B cell (primary cell): ENCODE data around the gene CXADR. TPM values are rescaled to one million over a fixed set of nuclear protein-coding genes. Genes with fewer than 3 reads are reported as not detected.

Experiments used
- ATAC-seq: fragments of 200-7000 bp; cut with Tn5 transposase; one replicate; pipeline ENCODE4 v1.10.0; 2021; ENCODE audit warnings: low read depth, mild to moderate bottlenecking, moderate number of reproducible peaks, moderate library complexity
- CTCF ChIA-PET: fragments of 350-600 bp; sonication (Branson Sonifier 250); formaldehyde crosslinking; loops from one replicate; lab custom pipeline; 2021; ENCODE audit warnings: antibody characterized with exemption, inconsistent platforms; lab: Charles Lee
- POLR2A ChIA-PET: fragments of 350-600 bp; sonication (Branson Sonifier 250); formaldehyde crosslinking; loops from one replicate; lab custom pipeline; 2021; ENCODE audit warnings: antibody characterized with exemption; lab: Charles Lee
- DNase-seq: peaks from one replicate; pipeline ENCODE4 v3.0.0; 2013
- H2AFZ ChIP-seq: 2 replicates; pipeline ENCODE4 v1.6.1; 2012; ENCODE audit warnings: mild to moderate bottlenecking, low read depth, low read length; ENCODE audit not compliant: insufficient read depth, poor library complexity, severe bottlenecking
- H3K27ac ChIP-seq, 2 donors: 1 replicate in 1 of 2; 2 replicates in 1 of 2; pipeline ENCODE4 v1.5.1; 2012 to 2013; ENCODE audit warnings: low read length in 2 of 2, mild to moderate bottlenecking in 2 of 2, moderate library complexity in 1 of 2
- H3K27me3 ChIP-seq, 4 experiments: fragments of 200-600 bp in 1 of 4; sonication (generic) in 1 of 4; replicated peaks in 1 of 4; 1 replicate in 2 of 4; 2 replicates in 2 of 4; pipeline versions ENCODE4 v1.6.1 to v1.7.0; 2013 to 2016; ENCODE audit warnings: low read length in 3 of 4, mild to moderate bottlenecking in 2 of 4, mixed read lengths in 1 of 4, moderate library complexity in 1 of 4; ENCODE audit not compliant: insufficient read depth in 4 of 4, control insufficient read depth in 3 of 4; ENCODE audit errors: control extremely low read depth in 1 of 4
- H3K36me3 ChIP-seq, 2 experiments: replicated peaks in 1 of 2; 1 replicate in 1 of 2; 2 replicates in 1 of 2; pipeline versions ENCODE4 v1.6.1 to v1.7.1; 2013; ENCODE audit warnings: low read length in 1 of 2; ENCODE audit not compliant: insufficient read depth in 2 of 2, control insufficient read depth in 1 of 2; ENCODE audit errors: control extremely low read depth in 1 of 2, extremely low read depth in 1 of 2
- H3K4me1 ChIP-seq, 2 donors: fragments of 200-600 bp in 1 of 2; sonication (generic) in 1 of 2; 1 replicate in 1 of 2; 2 replicates in 1 of 2; pipeline versions ENCODE4 v1.5.1 to v1.6.1; 2013 to 2017; ENCODE audit warnings: low read length in 2 of 2; ENCODE audit not compliant: control insufficient read depth in 2 of 2, insufficient read depth in 2 of 2
- H3K4me2 ChIP-seq: replicated peaks from 2 replicates; pipeline ENCODE3; 2012; ENCODE audit warnings: mild to moderate bottlenecking, low read depth, low read length; ENCODE audit not compliant: poor library complexity, severe bottlenecking
- H3K4me3 ChIP-seq, 5 experiments: fragments of 200-600 bp in 1 of 5; sonication (generic) in 1 of 5; 1 replicate in 3 of 5; 2 replicates in 2 of 5; pipeline versions ENCODE4 v1.5.1 to v1.7.0; 2011 to 2016; ENCODE audit warnings: low read length in 4 of 5, mild to moderate bottlenecking in 4 of 5, low read depth in 2 of 5, control low read depth in 1 of 5, moderate library complexity in 1 of 5; ENCODE audit not compliant: insufficient read depth in 1 of 5; ENCODE audit errors: control extremely low read depth in 1 of 5, extremely low read depth in 1 of 5
- H3K79me2 ChIP-seq: fragments of 200-600 bp; sonication (generic); one replicate; pipeline ENCODE4 v1.6.0; 2016; ENCODE audit warnings: low read length; ENCODE audit not compliant: control insufficient read depth, insufficient read depth
- H3K9ac ChIP-seq: fragments of 200-600 bp; sonication (generic); 2 replicates; pipeline ENCODE4 v1.6.1; 2017; ENCODE audit warnings: mild to moderate bottlenecking, low read length, moderate library complexity
- H3K9me3 ChIP-seq, 3 donors: one replicate each; pipeline versions ENCODE4 v1.6.1 to v1.7.1; 2013; ENCODE audit warnings: low read length in 2 of 3; ENCODE audit not compliant: control insufficient read depth in 2 of 3, insufficient read depth in 1 of 3; ENCODE audit errors: control extremely low read depth in 1 of 3
- H4K20me1 ChIP-seq: 2 replicates; pipeline ENCODE4 v1.6.0; 2012; ENCODE audit warnings: mild to moderate bottlenecking, low read length; ENCODE audit not compliant: insufficient read depth, control insufficient read depth, poor library complexity, severe bottlenecking
- H3K27ac Mint-ChIP-seq: one replicate; pipeline ENCODE4 v1.8.0; 2021; ENCODE audit warnings: mixed read lengths
- H3K27me3 Mint-ChIP-seq: one replicate; pipeline ENCODE4 v1.8.0; 2021; ENCODE audit warnings: mixed read lengths
- H3K4me1 Mint-ChIP-seq: one replicate; pipeline ENCODE4 v1.8.0; 2021; ENCODE audit warnings: mixed read lengths
- H3K4me3 Mint-ChIP-seq: one replicate; pipeline ENCODE4 v1.8.0; 2021; ENCODE audit warnings: mixed read lengths
- H3K9me3 Mint-ChIP-seq: one replicate; pipeline ENCODE4 v1.8.0; 2022; ENCODE audit warnings: mixed read lengths; ENCODE audit not compliant: insufficient read depth
- CTCF ChIP-seq: fragments of 200-600 bp; IDR thresholded peaks from one replicate; pipeline ENCODE4 v1.8.0; 2022; ENCODE audit warnings: antibody characterized with exemption, mild to moderate bottlenecking
- EZH2 ChIP-seq: IDR thresholded peaks from 2 replicates; pipeline ENCODE4 v1.6.1; 2012; ENCODE audit warnings: borderline replicate concordance, low read depth, mild to moderate bottlenecking, moderate library complexity, low read length; ENCODE audit not compliant: insufficient read depth, poor library complexity, severe bottlenecking
- WGBS: methylation state at CpG from one replicate; pipeline ENCODE4 v1.1.5; 2013; ENCODE audit warnings: missing lambda C conversion rate; ENCODE audit not compliant: insufficient coverage; 5-methylcytosine and 5-hydroxymethylcytosine counted together
- intact Hi-C: fragments of 100-400 bp; cut with micrococcal nuclease; formaldehyde crosslinking; loops from one replicate; pipeline ENCODE4 v1.10.0; 2022
- polyA plus RNA-seq: library from polyadenylated mRNA; depleted of rRNA; stranded (reverse); fragments of >200 nt; gene quantifications from 2 replicates; pipeline ENCODE4 v1.2.3, GENCODE V29; 2012
- total RNA-seq, 2 donors: library from RNA; stranded (reverse); fragments of 120-200 nt in 1 of 2; gene quantifications; 1 replicate in 1 of 2; 2 replicates in 1 of 2; pipeline versions ENCODE4 v1.2.3 to v1.2.4, GENCODE V29; 2013 to 2022

Gene CXADR
- total and polyA plus RNA-seq, 2 donors (not counting 1 experiment from before 2014, with no cell fraction given) = not detected

DNA sequence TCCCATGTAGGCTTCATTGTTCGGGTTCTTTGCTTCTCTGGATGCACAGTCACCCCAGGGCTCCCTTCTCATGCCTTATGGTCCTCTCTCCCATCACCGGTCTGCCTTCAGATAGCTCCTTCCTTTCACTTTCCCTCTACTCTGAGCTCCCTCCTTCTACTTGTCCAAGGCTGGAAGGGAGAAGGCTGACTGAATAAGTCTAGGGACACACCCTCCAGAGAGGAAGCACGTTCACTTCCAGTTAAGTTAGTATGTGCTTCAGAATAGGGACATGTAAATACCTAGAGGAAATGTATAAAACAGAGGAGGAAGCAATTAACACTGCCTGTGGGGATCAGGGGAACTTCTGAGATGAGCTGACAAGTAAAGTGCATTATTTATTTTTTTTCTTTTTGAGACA, 23.5 kb downstream of the CXADR start:
- ATAC-seq (no peak), DNase-seq (no peak)
- Histone ChIP-seq H3K79me2 (no peaks in the 10 kb centered on the region), H4K20me1 (no peaks in the 10 kb centered on the region), H3K27me3 (no peaks in the 10 kb centered on the region), H2AFZ (no peak overlapping the region), H3K36me3 (no peaks in the 10 kb centered on the region), H3K9ac (no peak overlapping the region), H3K27ac (no peak overlapping the region), H3K9me3 (peaks cover 0 to 3% (median 0%) of the 10 kb centered on the region in 3 donors), H3K4me2 (no peak overlapping the region), H3K4me1 (no peaks in the 10 kb centered on the region), H3K4me3 (no peak overlapping the region)
- H3K27me3 Mint-ChIP-seq = peaks cover 22% of the 10 kb centered on the region
- ChIA-PET CTCF (no interaction called here), POLR2A (no interaction called here)
- no peak overlapping the region for H3K27ac Mint-ChIP-seq
- 28% methylated on average over 2 of the region's 3 CpGs for WGBS
- no peak for TF ChIP-seq EZH2
- no peak for TF ChIP-seq CTCF
- no peaks in the 10 kb centered on the region for H3K9me3 Mint-ChIP-seq
- peaks cover 2% of the 10 kb centered on the region for H3K4me1 Mint-ChIP-seq
- intact Hi-C loops = no loop called here
- no peak overlapping the region for H3K4me3 Mint-ChIP-seq

DNA sequence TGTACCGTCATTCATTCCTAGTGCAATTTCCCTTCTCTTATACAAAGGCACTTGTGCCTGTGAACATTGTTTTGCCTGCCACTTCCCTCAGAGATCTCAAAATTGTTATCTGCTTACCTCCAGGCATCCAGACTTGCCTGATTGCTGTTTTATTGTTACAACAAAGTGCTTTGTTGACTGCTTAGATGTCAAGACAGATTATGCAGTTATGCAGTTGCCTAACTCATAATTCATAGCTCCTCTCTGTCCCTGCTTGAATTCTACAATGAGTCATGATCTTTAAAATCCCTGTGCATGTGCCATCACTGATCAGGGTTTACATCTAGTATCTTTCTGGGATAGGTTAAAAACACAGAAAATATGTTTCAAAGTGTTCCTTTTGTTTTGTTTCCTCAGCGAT, 24.5 kb downstream of the CXADR start:
- no peak for ATAC-seq

More for the DNA sequence above, 24.5 kb downstream of the CXADR start:
- intact Hi-C loops = no loop called here
- Histone ChIP-seq H3K4me3 (no peak overlapping the region), H3K36me3 (no peaks in the 10 kb centered on the region), H4K20me1 (no peaks in the 10 kb centered on the region), H3K79me2 (no peaks in the 10 kb centered on the region), H3K4me2 (no peak overlapping the region), H3K27ac (no peak overlapping the region), H3K27me3 (no peaks in the 10 kb centered on the region), H3K4me1 (no peaks in the 10 kb centered on the region), H2AFZ (no peak overlapping the region), H3K9ac (no peak overlapping the region), H3K9me3 (peaks cover 0 to 3% (median 0%) of the 10 kb centered on the region in 3 donors)
- no peaks in the 10 kb centered on the region for H3K9me3 Mint-ChIP-seq
- H3K4me1 Mint-ChIP-seq = peaks cover 2% of the 10 kb centered on the region
- peaks cover 26% of the 10 kb centered on the region for H3K27me3 Mint-ChIP-seq
- ChIA-PET CTCF (no interaction called here), POLR2A (no interaction called here)
- no peak overlapping the region for H3K27ac Mint-ChIP-seq
- no CpG with 5 or more reads among the region's 2 CpGs for WGBS
- no peak for TF ChIP-seq EZH2
- no peak for TF ChIP-seq CTCF
- no peak overlapping the region for H3K4me3 Mint-ChIP-seq
- no peak for DNase-seq
